ENCODE results near the gene DUOXA1. TPM values are rescaled to one million over a fixed set of nuclear protein-coding genes. Genes with fewer than 3 reads are reported as not detected.

DUOXA1 gene
- total and polyA plus RNA-seq, 9 of the 15 experiments (the other 6 are each of a cell fraction or from before 2014, with no cell fraction given) = 0.17 to 0.74 (median 0.24) TPM; not detected in 6

DNA sequence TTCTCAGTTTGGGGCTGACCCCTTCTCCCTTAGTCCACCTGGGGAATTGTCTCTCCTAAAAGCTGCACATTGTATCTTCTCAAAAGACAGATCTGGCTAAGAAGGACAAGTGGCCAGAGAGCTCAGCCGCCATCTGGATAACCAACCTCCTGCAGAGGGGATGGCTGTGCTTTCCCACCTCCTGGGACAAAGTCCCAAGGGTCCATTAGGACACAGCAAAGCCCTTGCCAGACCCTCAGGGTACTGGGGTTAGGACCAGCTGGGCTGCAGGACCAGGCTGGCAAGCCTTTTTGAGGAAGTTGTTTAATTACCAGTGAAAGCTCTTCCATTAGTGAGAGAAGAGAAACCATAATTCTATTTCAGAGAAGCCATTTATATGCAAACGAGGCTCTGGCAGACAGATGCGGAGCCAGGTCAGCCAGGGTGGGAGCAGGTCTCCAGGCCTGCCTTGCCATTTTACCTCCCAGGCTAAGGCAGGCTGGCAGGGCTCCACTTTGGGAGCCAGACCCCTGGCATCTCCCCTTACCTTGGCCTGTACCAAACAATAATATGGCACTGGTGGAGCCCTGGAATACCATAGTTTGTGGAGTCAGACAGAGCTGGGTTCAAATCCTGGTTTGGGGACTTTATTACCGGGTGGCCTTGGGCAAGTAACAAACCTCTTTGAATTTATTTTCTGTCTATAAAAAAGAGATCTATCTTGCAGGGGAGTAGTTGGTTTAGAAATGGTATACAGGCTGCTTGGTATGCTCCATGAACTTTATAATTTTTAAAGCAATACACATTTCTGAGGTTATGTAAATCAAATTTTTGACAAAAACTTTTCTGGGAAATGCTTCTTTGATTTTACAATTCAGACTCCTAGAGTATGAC is 40.2 kb upstream of the DUOXA1 start:
- Histone ChIP-seq H3K27me3 (ENCODE audit: control insufficient read depth in 2 of 2, insufficient read depth in 2 of 2, low read length in 2 of 2) (no peaks in the 10 kb centered on the region), H3K79me2 (ENCODE audit: control insufficient read depth, insufficient read depth, low read length) (peaks cover 3% of the 10 kb centered on the region; the same call in 1 of the 3 replicates), H3K27ac (ENCODE audit: extremely low read depth, low read depth, low read length) (peak overlapping the region; percentile 73), H3K9me3 (replicated peaks; ENCODE audit: control insufficient read depth, insufficient read depth, low read depth, low read length) (no peaks in the 10 kb centered on the region), H3K9me1 (ENCODE audit: control insufficient read depth, insufficient read depth, low read length) (no peaks in the 10 kb centered on the region), H3K9ac (ENCODE audit: insufficient read depth in 1 of 2, low read depth in 2 of 2, low read length in 2 of 2) (peak overlapping the region; percentile 82 to 97; a peak in 2 of 4 replicates), H4K20me1 (replicated peaks; ENCODE audit: control insufficient read depth, insufficient read depth, low read length) (no peaks in the 10 kb centered on the region; the same call in 1 of the 2 replicates), H2AFZ (ENCODE audit: low read depth, low read length) (peak overlapping the region; percentile 95), H3K4me2 (ENCODE audit: insufficient read depth, low read length) (peak overlapping the region; percentile 65; the same call in 1 of the 2 replicates), H3K4me3 (no peak overlapping the region), H3K36me3 (ENCODE audit: control insufficient read depth, insufficient read depth, low read length) (no peaks in the 10 kb centered on the region), H3K4me1 (replicated peaks in 1 of 2; ENCODE audit: control insufficient read depth in 2 of 2, insufficient read depth in 2 of 2, low read length in 2 of 2) (peaks cover 31 to 45% of the 10 kb centered on the region in 2 experiments)
- ChIA-PET POLR2A (interaction anchor here (0.6 to 2.7 kb wide), 7 partner anchors 10 to 213 kb away, joined by 3 to 12 read pairs (median 3); no protein-coding TSS in a partner anchor), CTCF (ENCODE audit: low intra/inter-chr PET ratio) (interaction anchor here (0.5 kb wide), 1 partner anchor 250 kb away, joined by 6 read pairs; no protein-coding TSS in a partner anchor)
- intact Hi-C loops (cut with micrococcal nuclease) (loop anchor here (10.0 kb wide), 1 partner anchor 445 kb away; no protein-coding TSS in a partner anchor), in situ Hi-C loops (cut with MboI) (no loop called here)
- TF ChIP-seq, protein P1, sequence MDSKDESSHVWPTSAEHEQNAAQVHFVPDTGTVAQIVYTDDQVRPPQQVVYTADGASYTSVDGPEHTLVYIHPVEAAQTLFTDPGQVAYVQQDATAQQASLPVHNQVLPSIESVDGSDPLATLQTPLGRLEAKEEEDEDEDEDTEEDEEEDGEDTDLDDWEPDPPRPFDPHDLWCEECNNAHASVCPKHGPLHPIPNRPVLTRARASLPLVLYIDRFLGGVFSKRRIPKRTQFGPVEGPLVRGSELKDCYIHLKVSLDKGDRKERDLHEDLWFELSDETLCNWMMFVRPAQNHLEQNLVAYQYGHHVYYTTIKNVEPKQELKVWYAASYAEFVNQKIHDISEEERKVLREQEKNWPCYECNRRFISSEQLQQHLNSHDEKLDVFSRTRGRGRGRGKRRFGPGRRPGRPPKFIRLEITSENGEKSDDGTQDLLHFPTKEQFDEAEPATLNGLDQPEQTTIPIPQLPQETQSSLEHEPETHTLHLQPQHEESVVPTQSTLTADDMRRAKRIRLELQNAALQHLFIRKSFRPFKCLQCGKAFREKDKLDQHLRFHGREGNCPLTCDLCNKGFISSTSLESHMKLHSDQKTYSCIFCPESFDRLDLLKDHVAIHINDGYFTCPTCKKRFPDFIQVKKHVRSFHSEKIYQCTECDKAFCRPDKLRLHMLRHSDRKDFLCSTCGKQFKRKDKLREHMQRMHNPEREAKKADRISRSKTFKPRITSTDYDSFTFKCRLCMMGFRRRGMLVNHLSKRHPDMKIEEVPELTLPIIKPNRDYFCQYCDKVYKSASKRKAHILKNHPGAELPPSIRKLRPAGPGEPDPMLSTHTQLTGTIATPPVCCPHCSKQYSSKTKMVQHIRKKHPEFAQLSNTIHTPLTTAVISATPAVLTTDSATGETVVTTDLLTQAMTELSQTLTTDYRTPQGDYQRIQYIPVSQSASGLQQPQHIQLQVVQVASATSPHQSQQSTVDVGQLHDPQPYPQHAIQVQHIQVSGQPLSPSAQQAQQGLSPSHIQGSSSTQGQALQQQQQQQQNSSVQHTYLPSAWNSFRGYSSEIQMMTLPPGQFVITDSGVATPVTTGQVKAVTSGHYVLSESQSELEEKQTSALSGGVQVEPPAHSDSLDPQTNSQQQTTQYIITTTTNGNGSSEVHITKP (IDR thresholded peaks at IDR 0.05; ENCODE audit: partially characterized antibody) = peak; percentile 62
- no peak for TF ChIP-seq ZNF347 (CRISPR knock-in tag; IDR thresholded peaks at IDR 0.05; ENCODE audit: low read depth)
- WGBS (ENCODE audit: insufficient coverage, low coverage, missing lambda C conversion rate) = 54% methylated on average over 4 of the region's 4 CpGs
- ATAC-seq (peak; percentile 0; the same call in 1 of the 3 replicates), FAIRE-seq (no peak), DNase-seq (ENCODE audit: extremely low read depth in 1 of 4, low spot score in 3 of 4) (no peak)
- BruUV-seq (replicated peaks) = no TSS peak
